GM10248 (cell line): ENCODE data around the gene NEUROD2.

ENCODE experiments used
- CTCF ChIA-PET: fragments of 300-600 bp; sonication (Branson Sonifier 250); formaldehyde crosslinking; extraction: SDS; loops from one replicate; lab custom pipeline; 2021; ENCODE audit warnings: antibody characterized with exemption; lab: Yijun Ruan, JAX
- POLR2A ChIA-PET: fragments of 350-650 bp; sonication (Branson Sonifier 250); formaldehyde crosslinking; extraction: SDS; loops from one replicate; lab custom pipeline; 2020; ENCODE audit warnings: antibody characterized with exemption; lab: Yijun Ruan, JAX
- DNase-seq: peaks from one replicate; pipeline ENCODE4 v3.0.0; 2012; ENCODE audit errors: extremely low spot score
- TF ChIP-seq, protein P1 (sequence below): IDR thresholded peaks from 2 replicates; pipeline ENCODE4 v1.5.1; 2012; ENCODE audit warnings: mild to moderate bottlenecking, low read depth; ENCODE audit errors: extremely low read depth, missing control alignments, control extremely low read depth

NEUROD2 gene

DNA sequence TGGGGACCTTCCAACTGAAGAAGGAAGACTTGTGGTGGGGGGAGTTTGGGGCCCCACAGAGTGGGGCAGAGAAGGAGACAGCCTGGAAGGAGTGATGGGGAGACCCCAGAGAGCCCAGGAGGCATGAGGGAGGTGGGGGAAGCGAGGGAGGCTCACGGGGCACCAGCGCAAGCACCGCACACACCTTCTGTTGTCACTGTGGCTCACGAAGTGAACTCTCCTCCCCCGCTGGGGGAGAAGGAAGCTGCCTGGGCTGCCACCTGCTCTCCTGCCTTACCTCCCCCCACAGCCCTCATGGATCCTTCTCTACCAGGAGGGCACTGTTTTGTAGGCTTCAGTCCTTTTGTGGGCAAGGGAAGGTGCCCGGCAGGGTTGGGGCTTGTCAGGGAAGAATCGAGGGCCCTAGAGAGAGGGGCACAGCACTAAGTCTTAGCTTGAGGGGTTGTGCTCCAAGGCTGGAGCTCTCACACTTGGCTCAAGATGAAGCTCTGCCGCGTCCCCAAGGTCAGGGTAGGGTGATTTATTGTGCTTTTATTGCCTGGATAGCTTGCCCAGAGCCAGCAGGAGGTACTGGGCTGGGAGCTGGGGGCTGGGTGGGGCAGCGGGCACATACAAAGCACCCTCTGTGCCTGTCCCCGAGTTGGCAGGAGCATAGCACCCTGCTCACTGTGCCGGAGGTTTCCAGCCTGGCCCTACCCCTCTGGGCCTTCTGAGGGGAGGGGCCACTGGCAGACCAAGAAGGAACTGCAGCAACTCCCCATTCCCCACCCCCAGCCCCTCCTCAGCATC is 24.6 kb upstream of the NEUROD2 start:
- no peak for DNase-seq
- POLR2A ChIA-PET: interaction anchor here (1.1 kb wide), 1 partner anchor 9 kb away, joined by 3 read pairs; no protein-coding TSS in a partner anchor
- TF ChIP-seq, protein P1, sequence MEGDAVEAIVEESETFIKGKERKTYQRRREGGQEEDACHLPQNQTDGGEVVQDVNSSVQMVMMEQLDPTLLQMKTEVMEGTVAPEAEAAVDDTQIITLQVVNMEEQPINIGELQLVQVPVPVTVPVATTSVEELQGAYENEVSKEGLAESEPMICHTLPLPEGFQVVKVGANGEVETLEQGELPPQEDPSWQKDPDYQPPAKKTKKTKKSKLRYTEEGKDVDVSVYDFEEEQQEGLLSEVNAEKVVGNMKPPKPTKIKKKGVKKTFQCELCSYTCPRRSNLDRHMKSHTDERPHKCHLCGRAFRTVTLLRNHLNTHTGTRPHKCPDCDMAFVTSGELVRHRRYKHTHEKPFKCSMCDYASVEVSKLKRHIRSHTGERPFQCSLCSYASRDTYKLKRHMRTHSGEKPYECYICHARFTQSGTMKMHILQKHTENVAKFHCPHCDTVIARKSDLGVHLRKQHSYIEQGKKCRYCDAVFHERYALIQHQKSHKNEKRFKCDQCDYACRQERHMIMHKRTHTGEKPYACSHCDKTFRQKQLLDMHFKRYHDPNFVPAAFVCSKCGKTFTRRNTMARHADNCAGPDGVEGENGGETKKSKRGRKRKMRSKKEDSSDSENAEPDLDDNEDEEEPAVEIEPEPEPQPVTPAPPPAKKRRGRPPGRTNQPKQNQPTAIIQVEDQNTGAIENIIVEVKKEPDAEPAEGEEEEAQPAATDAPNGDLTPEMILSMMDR: no peak
- CTCF ChIA-PET: interaction anchor here (0.8 to 6.5 kb wide), 7 partner anchors 10 to 233 kb away, joined by 3 to 166 read pairs (median 3); partner anchors contain the start of gene PGAP3

DNA sequence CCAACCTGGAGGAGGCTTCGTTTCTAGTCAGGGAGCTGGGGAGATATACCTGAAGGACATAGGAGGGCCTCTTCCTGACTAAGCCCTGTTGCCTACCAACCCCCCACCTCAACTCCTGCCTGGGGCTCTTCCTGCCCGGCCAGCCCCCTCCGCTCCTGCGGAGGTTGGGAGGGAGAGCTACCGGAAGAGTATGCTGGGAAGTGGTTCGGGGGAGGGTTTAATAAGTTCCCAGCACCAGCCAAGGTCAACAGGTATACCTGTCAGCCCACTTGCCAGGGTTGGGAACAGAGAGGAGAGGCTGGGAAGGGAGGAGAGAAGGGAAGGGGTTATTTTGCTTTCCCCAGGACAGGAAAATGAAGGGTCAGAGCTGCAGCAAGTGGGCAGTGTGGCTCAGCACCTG is 23.7 kb upstream of the NEUROD2 start:
- POLR2A ChIA-PET: no interaction called here
- TF ChIP-seq, protein P1: no peak
- CTCF ChIA-PET: interaction anchor here (1.6 to 6.5 kb wide), 5 partner anchors 8 to 57 kb away, joined by 3 to 166 read pairs (median 7); partner anchors contain the start of gene PGAP3
- DNase-seq: no peak

DNA sequence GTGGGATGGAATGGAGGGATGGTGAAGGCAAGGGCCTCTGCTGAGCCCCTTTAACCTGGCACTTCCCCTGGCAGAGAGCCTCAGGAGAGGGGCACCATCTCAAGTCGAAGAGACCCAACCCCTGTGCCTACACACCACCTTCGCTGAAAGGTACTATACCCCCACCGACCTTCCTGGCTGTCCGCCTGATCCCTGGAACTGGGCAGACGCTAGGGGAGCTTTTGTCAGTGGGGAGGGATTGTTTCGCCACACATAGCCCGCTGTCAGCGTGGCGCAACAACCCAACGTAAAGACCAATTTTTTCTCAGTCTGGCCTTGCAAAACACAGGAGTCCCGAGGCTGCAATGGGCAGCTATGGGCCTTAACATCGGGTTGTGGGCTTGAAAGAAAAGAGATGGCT is 22.2 kb upstream of the NEUROD2 start:
- ChIA-PET POLR2A (no interaction called here), CTCF (interaction anchor here (1.9 to 6.5 kb wide), 6 partner anchors 7 to 126 kb away, joined by 4 to 166 read pairs (median 6); no protein-coding TSS in a partner anchor)
- no peak for DNase-seq
- TF ChIP-seq, protein P1: no peak

DNA sequence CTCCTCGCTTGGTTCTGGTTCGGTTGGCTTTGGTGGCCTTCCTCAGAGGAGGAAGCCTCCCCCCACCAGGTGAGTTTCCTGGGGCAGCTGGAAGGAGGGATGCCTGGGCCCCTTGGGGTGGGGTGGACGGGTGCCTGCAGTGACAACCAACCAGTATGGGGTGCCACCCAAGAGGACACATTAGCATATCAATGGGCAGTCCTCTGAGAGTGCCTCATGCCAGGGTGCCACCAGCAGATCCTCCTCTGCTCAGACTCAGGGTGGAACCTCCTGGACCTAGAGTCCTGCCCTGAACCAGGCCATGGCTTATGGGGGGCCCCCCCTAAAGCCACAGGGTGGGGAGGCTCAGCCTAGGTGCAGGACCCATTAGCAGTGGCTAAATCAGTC is 21.8 kb upstream of the NEUROD2 start:
- CTCF ChIA-PET: interaction anchor here (1.9 to 6.5 kb wide), 6 partner anchors 7 to 127 kb away, joined by 4 to 166 read pairs (median 6); no protein-coding TSS in a partner anchor
- no peak for DNase-seq
- POLR2A ChIA-PET: no interaction called here
- TF ChIP-seq, protein P1: no peak

DNA sequence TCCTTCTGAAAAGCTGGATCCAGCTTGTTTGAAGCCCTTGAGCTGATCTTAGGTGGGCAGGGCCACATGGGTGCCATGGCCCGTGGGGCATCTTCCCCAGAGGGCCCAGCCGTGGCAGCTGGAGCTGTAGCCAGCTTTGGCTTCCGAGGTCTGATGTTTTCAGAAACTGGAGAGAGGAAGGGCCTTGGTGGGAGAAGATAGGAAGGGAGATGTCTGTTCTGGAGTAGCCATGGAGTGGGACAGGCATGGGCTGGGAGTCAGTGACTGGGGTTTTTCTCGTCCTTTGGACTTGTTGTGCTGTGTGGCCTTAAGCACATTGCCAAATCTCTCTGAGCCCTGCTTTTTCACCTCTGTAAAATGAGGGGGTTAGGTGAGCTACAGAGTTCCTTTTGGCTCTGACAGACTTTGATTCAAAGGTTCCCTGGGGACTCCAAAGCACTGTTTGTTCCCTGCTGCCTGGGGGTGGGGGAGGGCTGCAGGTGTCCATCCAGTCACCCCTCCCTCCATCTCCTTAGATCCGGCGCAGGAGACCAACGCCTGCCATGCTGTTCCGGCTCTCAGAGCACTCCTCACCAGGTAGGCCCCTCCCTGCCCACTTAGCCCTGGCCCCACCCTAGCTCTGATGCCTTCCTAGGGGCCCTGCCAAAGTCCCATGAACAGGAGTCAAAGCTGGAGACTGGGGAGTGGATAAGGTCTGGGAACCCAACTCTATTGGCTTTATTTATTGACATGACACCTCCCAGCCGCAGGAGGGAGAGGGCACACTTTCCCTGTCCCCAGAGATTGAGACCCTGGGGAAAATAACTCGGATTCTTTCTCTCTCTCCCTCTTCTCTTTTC is 21.2 kb upstream of the NEUROD2 start:
- POLR2A ChIA-PET: no interaction called here
- TF ChIP-seq, protein P1: no peak
- CTCF ChIA-PET: interaction anchor here (0.9 to 1.9 kb wide), 8 partner anchors 9 to 127 kb away, joined by 3 to 5 read pairs (median 4); partner anchors contain the start of gene MIEN1
- DNase-seq: no peak

DNA sequence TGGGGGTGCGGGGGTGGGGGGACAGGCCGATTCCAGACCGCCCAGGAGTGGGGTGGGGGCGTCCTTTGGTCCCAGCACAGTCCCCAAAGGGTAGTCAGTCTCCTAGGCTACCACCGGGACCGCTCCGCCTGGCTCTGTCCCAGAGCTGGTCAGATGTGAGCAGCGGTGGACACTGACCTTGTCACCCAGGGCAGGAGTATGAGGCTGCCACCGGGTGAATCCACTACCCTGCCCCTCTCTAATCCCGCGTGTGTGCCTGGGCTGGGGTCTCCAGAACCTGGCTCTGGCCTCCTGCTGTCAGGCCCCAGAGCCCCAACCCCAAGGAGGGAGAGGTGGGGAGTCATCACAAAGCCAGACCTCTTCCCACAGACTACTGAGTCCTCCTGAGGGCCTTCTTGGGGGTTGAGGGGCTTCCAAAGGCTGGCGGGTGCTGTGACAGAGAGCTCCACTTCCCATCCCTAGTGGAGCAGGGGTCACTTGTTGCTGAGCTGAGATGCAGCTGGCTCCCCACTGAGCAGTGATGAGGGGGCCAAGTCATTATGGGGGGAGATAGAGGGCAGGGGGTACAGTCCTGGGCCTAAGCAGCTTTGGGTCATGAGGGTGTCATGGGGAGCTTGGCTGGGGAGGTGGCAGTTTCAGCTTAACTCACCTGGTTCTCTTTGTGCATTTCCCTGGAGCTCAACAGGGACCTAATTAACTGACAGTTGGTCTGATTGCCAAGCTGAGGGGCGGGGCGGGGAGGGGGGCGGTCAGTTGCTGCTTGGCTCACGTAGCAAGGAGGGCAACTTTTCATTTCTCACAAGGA is 20.2 kb upstream of the NEUROD2 start:
- DNase-seq: no peak
- TF ChIP-seq, protein P1: no peak
- CTCF ChIA-PET: interaction anchor here (0.9 to 1.9 kb wide), 8 partner anchors 8 to 128 kb away, joined by 3 to 5 read pairs (median 4); partner anchors contain the start of gene MIEN1
- POLR2A ChIA-PET: no interaction called here
